Ascending aorta (tissue), 2 donors: Measurements from ENCODE around the gene PLEKHG3. TPM values are rescaled to one million over a fixed set of nuclear protein-coding genes. Genes with fewer than 3 reads are reported as not detected.

Experiments used
- DNase-seq, 2 donors: peaks; one replicate each; pipeline ENCODE4 v3.0.0-alpha.2; 2019; ENCODE audit warnings: low spot score in 2 of 2
- H3K27ac ChIP-seq, 2 donors: fragments of 200-600 bp; sonication (generic); one replicate each; pipeline ENCODE4 v1.5.1; 2016 to 2017; ENCODE audit warnings: mild to moderate bottlenecking in 1 of 2
- H3K27me3 ChIP-seq: fragments of 200-600 bp; sonication (generic); one replicate; pipeline ENCODE4 v1.5.1; 2017
- H3K36me3 ChIP-seq, 2 donors: fragments of 200-600 bp; sonication (generic); one replicate each; pipeline ENCODE4 v1.5.1; 2016
- H3K4me1 ChIP-seq, 2 donors: fragments of 200-600 bp; sonication (generic); one replicate each; pipeline ENCODE4 v1.5.1; 2016 to 2017; ENCODE audit warnings: mild to moderate bottlenecking in 1 of 2
- H3K4me3 ChIP-seq, 2 donors: fragments of 200-600 bp; sonication (generic); one replicate each; pipeline ENCODE4 v1.5.1; 2016 to 2017; ENCODE audit warnings: mild to moderate bottlenecking in 1 of 2
- H3K9me3 ChIP-seq, 2 donors: fragments of 200-600 bp; sonication (generic); one replicate each; pipeline ENCODE4 v1.5.1; 2016
- intact Hi-C: fragments of 100-400 bp; cut with DNase I; formaldehyde crosslinking; loops from one replicate; pipeline ENCODE4 v1.15.1; 2023
- total RNA-seq: library from RNA; depleted of rRNA; stranded (reverse); fragments of >200 nt; gene quantifications from one replicate; pipeline ENCODE4 v1.1.0, GENCODE V29; 2016
- TF ChIP-seq, protein P1 (sequence below), 3 experiments: fragments of 200-600 bp in 2 of 3; fragments of 450-650 bp in 1 of 3; sonication (generic) in 2 of 3; IDR thresholded peaks; one replicate each; pipeline ENCODE4 v1.5.1; 2016 to 2019; ENCODE audit warnings: antibody characterized with exemption in 3 of 3, mild to moderate bottlenecking in 1 of 3, moderate library complexity in 1 of 3

PLEKHG3 gene
- total RNA-seq, 1 donor from 2014 or later = 134 TPM

DNA sequence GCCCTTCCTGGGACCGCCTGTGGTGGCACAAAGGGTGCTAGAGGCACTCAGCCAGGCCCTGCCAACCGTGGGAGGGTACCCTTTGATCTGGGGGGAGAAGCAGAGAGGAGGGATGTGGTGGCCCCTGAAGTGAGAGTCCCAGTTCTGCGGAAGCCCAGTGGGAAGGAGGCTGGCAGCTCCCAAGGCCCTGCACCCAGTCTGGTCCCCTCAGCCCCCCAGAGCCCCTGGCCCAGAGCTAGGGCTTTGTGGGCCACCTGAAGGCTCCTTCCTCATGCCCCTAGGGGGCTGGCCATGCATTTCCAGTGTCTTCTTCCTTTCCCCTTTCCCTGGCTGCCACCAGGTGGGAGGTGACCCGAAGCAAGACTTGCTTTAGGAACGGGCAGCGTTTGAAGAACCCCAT, 44.3 kb downstream of the PLEKHG3 start:
- no peak for DNase-seq
- H3K4me1 ChIP-seq = peaks cover 6 to 25% of the 10 kb centered on the region in 2 donors
- TF ChIP-seq, protein P1, sequence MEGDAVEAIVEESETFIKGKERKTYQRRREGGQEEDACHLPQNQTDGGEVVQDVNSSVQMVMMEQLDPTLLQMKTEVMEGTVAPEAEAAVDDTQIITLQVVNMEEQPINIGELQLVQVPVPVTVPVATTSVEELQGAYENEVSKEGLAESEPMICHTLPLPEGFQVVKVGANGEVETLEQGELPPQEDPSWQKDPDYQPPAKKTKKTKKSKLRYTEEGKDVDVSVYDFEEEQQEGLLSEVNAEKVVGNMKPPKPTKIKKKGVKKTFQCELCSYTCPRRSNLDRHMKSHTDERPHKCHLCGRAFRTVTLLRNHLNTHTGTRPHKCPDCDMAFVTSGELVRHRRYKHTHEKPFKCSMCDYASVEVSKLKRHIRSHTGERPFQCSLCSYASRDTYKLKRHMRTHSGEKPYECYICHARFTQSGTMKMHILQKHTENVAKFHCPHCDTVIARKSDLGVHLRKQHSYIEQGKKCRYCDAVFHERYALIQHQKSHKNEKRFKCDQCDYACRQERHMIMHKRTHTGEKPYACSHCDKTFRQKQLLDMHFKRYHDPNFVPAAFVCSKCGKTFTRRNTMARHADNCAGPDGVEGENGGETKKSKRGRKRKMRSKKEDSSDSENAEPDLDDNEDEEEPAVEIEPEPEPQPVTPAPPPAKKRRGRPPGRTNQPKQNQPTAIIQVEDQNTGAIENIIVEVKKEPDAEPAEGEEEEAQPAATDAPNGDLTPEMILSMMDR (IDR thresholded peaks at IDR 0.05) = no peak
- no peaks in the 10 kb centered on the region for H3K27me3 ChIP-seq
- H3K4me3 ChIP-seq = no peak overlapping the region
- peaks cover 4 to 26% of the 10 kb centered on the region in 2 donors for H3K36me3 ChIP-seq
- H3K9me3 ChIP-seq = no peaks in the 10 kb centered on the region
- peak overlapping the region; percentile 17 to 78 for H3K27ac ChIP-seq
- intact Hi-C loops = loop anchor here (5.0 kb wide), 3 partner anchors 41 to 206 kb away; partner anchors contain the start of gene HSPA2

DNA sequence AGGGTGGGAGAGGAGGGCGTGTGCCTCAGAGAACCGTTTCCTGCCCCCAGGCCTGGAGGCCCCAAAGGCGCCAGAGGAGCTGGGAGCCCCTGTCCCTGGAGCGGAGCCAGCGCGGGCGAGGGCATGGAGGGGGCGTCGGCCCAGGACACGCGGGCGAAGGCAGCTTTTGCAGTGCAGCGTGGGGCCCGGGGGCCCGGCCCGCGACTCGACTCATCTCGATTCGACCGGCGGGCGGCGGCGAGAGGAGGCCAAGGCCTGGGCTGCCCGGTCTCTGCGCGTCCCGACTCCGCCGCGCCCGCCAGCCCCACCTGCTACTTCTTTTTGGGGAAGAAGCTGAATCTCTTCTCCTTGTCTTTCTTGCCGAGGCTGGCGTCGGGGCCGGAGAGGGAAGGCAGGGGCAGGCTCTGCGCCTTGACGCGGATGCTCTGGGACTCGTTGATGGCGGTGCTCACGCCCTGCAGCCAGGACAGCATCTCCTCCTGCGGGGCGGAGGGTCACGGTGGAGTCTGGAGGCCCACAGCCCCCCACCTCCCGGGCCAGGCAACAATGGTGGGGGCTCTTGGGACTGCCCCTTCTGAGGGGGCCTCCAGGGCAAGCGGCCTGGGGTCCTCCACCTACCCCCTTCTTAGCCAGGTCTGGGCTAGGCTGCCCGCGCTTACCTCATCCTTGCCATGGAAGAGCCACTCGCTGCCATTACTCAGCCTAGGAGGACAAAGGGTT, 44.9 kb downstream of the PLEKHG3 start:
- no peak for DNase-seq
- H3K27me3 ChIP-seq = no peaks in the 10 kb centered on the region
- H3K27ac ChIP-seq = peak overlapping the region; percentile 54 to 78
- H3K36me3 ChIP-seq = peaks cover 0 to 20% of the 10 kb centered on the region in 2 donors
- H3K4me1 ChIP-seq = peaks cover 6 to 25% of the 10 kb centered on the region in 2 donors
- H3K9me3 ChIP-seq = no peaks in the 10 kb centered on the region
- H3K4me3 ChIP-seq = no peak overlapping the region
- intact Hi-C loops = loop anchor here (5.0 kb wide), 3 partner anchors 42 to 207 kb away; partner anchors contain the start of gene HSPA2
- TF ChIP-seq, protein P1 (IDR thresholded peaks at IDR 0.05) = no peak

DNA sequence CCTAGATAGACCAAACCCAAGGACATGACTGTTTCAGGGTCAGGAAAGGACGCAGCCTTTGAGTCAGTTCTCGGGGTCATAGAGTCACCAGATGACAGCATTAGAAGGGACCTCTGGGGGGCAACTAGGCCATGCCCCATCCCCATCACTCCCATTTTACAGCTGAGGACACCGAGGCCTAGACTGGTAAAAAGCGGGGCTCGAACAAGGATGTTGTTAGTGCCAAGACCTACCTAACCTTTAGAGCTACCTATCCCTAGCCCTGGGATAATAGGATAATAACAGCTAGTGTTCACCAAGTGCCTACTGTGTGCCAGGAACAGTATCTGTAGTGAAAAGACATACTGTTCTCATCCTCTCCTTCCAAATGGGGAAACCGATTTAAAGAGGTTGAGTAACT, 48.7 kb downstream of the PLEKHG3 start:
- Histone ChIP-seq H3K27ac (no peak overlapping the region), H3K27me3 (no peaks in the 10 kb centered on the region), H3K36me3 (peaks cover 0 to 9% of the 10 kb centered on the region in 2 donors), H3K4me1 (peaks cover 5 to 8% of the 10 kb centered on the region in 2 donors), H3K4me3 (no peak overlapping the region), H3K9me3 (no peaks in the 10 kb centered on the region)
- intact Hi-C loops = no loop called here
- TF ChIP-seq, protein P1 (IDR thresholded peaks at IDR 0.05) = no peak
- no peak for DNase-seq

DNA sequence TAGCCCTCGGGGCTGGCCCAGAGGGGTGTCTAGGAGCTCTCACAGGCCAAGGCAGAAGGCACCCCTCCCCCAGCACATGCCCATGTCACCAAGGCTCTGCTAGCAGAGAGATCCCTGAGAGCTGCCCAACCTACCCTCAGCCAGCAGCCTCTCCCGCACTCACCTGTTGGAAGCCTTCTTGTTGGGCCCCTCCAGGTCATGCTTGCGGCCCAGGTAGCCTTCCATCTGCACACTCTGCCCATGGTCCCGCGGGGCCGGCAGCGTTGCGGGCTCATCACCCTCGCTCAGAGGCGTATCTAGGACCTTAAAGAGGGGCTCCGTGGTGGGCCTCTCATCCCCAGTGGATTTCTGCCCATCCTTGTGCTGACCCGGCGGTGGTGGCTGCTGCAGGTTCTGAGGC, 49.1 kb downstream of the PLEKHG3 start:
- TF ChIP-seq, protein P1 (IDR thresholded peaks at IDR 0.05) = no peak
- Histone ChIP-seq H3K27me3 (no peaks in the 10 kb centered on the region), H3K36me3 (peaks cover 0 to 6% of the 10 kb centered on the region in 2 donors), H3K4me1 (peaks cover 10 to 12% of the 10 kb centered on the region in 2 donors), H3K27ac (no peak overlapping the region), H3K4me3 (no peak overlapping the region), H3K9me3 (no peaks in the 10 kb centered on the region)
- DNase-seq = no peak
- intact Hi-C loops = no loop called here

DNA sequence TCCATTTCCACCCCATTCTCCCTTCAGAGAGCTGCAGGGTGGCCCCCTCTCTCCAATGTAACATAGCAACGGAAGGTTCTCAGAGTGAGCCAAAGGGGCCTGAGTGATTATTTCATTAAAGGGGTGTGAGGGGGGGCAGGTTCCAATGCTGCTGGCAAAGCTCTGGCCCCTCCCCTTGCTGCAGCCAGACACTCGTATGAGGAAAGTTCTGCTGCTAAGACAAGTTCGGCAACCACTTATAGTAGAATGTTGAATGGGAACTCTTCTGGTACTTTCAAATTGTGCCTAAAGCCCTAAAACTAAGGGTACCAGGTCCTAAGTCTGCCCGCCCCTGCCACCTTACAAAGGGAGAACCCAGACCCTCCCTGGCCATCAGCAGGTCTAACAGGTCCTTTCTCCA, 49.8 kb downstream of the PLEKHG3 start:
- Histone ChIP-seq H3K4me1 (peaks cover 11 to 19% of the 10 kb centered on the region in 2 donors), H3K4me3 (no peak overlapping the region), H3K27me3 (no peaks in the 10 kb centered on the region), H3K9me3 (no peaks in the 10 kb centered on the region), H3K36me3 (peaks cover 0 to 5% of the 10 kb centered on the region in 2 donors), H3K27ac (no peak overlapping the region)
- no peak for DNase-seq
- intact Hi-C loops = no loop called here
- TF ChIP-seq, protein P1 (IDR thresholded peaks at IDR 0.05) = no peak
